ENCODE data around the gene CFAP45.

Gene CFAP45

GRCh38 chr1:159931101-159931794 lies 31.3 kb upstream of the CFAP45 start:
- no peak for ATAC-seq (ENCODE audit: low read depth)
- peaks cover 23% of the 10 kb centered on the region for H3K4me1 Mint-ChIP-seq
- no peak overlapping the region for H3K27ac Mint-ChIP-seq
- peaks cover 4% of the 10 kb centered on the region for H3K27me3 Mint-ChIP-seq
- H3K9me3 Mint-ChIP-seq, result no peaks in the 10 kb centered on the region
- H3K4me3 Mint-ChIP-seq, result no peak overlapping the region
- H3K36me3 Mint-ChIP-seq, result no peaks in the 10 kb centered on the region
- no peak for DNase-seq (ENCODE audit: low spot score in 2 of 2)

GRCh38 chr1:159930634-159931033 lies 30.7 kb upstream of the CFAP45 start:
- no peaks in the 10 kb centered on the region for H3K36me3 Mint-ChIP-seq

DNA sequence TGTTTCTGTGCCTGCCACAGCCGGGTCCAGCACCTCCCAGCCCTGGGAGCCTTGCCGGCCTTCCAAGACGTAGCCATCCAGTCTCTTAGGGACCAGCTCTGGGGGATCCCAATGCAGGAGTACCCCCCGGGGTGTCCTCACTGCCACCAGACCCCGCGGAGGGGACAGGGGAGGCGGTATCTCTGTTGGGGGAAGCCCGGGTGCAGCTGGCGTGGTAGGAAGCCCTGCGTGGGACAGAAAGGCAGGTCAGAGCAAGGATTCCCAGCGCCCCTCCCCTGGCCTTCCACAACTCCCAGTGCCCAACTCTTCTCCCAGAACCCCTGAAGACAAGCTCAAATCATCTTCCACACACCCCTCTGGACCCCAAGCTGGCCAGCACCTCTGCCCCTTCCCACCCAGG lies 30.3 kb upstream of the CFAP45 start:
- DNase-seq (ENCODE audit: low spot score in 2 of 2), result no peak
- Mint-ChIP-seq H3K36me3 (peaks cover 2% of the 10 kb centered on the region), H3K4me1 (peaks cover 23% of the 10 kb centered on the region), H3K27me3 (peaks cover 4% of the 10 kb centered on the region), H3K27ac (no peak overlapping the region), H3K9me3 (no peaks in the 10 kb centered on the region), H3K4me3 (no peak overlapping the region)
- ATAC-seq (ENCODE audit: low read depth), result no peak

More at GRCh38 chr1:159930634-159931033, 30.7 kb upstream of the CFAP45 start:
- Mint-ChIP-seq H3K9me3 (no peaks in the 10 kb centered on the region), H3K4me3 (no peak overlapping the region), H3K4me1 (peaks cover 23% of the 10 kb centered on the region), H3K27ac (no peak overlapping the region), H3K27me3 (peaks cover 4% of the 10 kb centered on the region)
- no peak for DNase-seq (ENCODE audit: low spot score in 2 of 2)
- ATAC-seq (ENCODE audit: low read depth), result no peak

GRCh38 chr1:159929155-159930051 lies 29.4 kb upstream of the CFAP45 start:
- DNase-seq (ENCODE audit: low spot score in 2 of 2) (no peak), ATAC-seq (ENCODE audit: low read depth) (no peak)
- Mint-ChIP-seq H3K27ac (no peak overlapping the region), H3K36me3 (peaks cover 2% of the 10 kb centered on the region), H3K4me1 (peaks cover 21% of the 10 kb centered on the region), H3K9me3 (no peaks in the 10 kb centered on the region), H3K4me3 (no peak overlapping the region), H3K27me3 (peaks cover 4% of the 10 kb centered on the region)

- Mint-ChIP-seq H3K27ac (no peak overlapping the region), H3K9me3 (no peaks in the 10 kb centered on the region), H3K27me3 (peaks cover 4% of the 10 kb centered on the region), H3K4me1 (peaks cover 24% of the 10 kb centered on the region), H3K36me3 (peaks cover 5% of the 10 kb centered on the region), H3K4me3 (no peak overlapping the region)
- ATAC-seq (ENCODE audit: low read depth) (no peak), DNase-seq (ENCODE audit: low spot score in 2 of 2) (no peak)
These were observed 28.6 kb upstream of the CFAP45 start for GRCh38 chr1:159928491-159929050.

- no peak overlapping the region for H3K27ac Mint-ChIP-seq
- ATAC-seq (ENCODE audit: low read depth) (no peak), DNase-seq (ENCODE audit: low spot score in 2 of 2) (no peak)
- H3K9me3 Mint-ChIP-seq, result no peaks in the 10 kb centered on the region
- peaks cover 28% of the 10 kb centered on the region for H3K4me1 Mint-ChIP-seq
- H3K4me3 Mint-ChIP-seq, result no peak overlapping the region
- H3K27me3 Mint-ChIP-seq, result peaks cover 4% of the 10 kb centered on the region
- H3K36me3 Mint-ChIP-seq, result peaks cover 5% of the 10 kb centered on the region
These were observed 28.0 kb upstream of the CFAP45 start for GRCh38 chr1:159927849-159928431.

GRCh38 chr1:159927211-159927848 lies 27.4 kb upstream of the CFAP45 start:
- H3K36me3 Mint-ChIP-seq, result peaks cover 5% of the 10 kb centered on the region
- peak overlapping the region; percentile 100 for H3K27ac Mint-ChIP-seq
- H3K4me1 Mint-ChIP-seq, result peaks cover 32% of the 10 kb centered on the region
- peaks cover 4% of the 10 kb centered on the region for H3K27me3 Mint-ChIP-seq
- H3K4me3 Mint-ChIP-seq, result no peak overlapping the region
- ATAC-seq (ENCODE audit: low read depth) (no peak), DNase-seq (ENCODE audit: low spot score in 2 of 2) (no peak)
- H3K9me3 Mint-ChIP-seq, result no peaks in the 10 kb centered on the region

- ATAC-seq (ENCODE audit: low read depth) (no peak), DNase-seq (ENCODE audit: low spot score in 2 of 2) (no peak)
- no peaks in the 10 kb centered on the region for H3K9me3 Mint-ChIP-seq
- H3K4me1 Mint-ChIP-seq, result peaks cover 47% of the 10 kb centered on the region
- H3K27me3 Mint-ChIP-seq, result no peaks in the 10 kb centered on the region
- peaks cover 7% of the 10 kb centered on the region for H3K36me3 Mint-ChIP-seq
- peak overlapping the region; percentile 100 for H3K27ac Mint-ChIP-seq
- H3K4me3 Mint-ChIP-seq, result peak overlapping the region; percentile 89
These were observed 25.7 kb upstream of the CFAP45 start for GRCh38 chr1:159925719-159926078.

DNA sequence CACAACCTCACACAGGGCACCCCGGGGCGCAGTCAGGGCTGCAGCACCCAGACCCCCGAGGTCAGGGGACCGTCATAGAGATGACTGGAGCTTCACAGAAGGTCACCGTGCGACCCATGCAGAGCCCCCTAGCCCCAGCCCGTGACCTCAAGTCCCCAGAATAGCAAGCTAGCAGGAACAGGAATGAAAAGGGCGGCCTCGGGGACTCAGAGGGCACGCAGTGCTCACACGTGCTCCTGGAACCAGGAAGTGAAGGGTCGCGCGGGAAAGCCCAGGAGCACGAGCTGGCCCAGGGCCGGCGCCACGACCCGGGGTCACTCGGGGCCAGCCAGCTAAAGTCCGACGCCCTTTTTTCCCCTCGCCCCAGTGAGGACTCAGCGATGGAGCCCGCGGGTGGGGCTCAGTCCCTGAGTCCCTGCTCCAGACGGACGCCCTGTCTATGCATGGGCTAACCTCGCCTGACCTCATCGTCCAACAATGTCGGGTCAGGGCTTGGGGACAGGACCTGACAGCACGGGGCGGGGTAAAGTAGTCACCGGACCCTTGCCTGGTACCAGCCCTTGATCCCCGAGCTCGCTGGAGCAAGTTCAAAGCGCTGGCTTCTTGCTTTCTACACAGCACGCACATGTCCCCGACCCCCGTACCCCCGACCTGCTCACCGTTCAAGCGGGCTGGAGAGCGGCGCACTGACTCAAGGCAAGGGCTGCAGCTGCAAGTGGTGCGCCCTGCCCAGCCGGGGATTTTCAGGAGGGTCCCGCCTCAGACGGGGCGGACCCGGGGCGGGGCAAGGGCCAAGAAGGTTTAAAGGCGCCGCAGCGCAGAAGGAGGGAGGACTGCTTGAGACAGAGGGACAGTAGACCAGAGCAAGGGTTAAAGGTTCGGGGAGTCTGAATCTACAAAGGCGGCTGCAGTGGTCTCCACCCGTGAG lies 25.1 kb upstream of the CFAP45 start, which contains the start of gene TAGLN2:
TAGLN2 (minus strand) TSS at position 717 of the 928 bp plus-strand sequence. CDS start 4,998 bp downstream, outside the sequence.
- ATAC-seq (ENCODE audit: low read depth), result peak; percentile 46
- Mint-ChIP-seq H3K27me3 (no peaks in the 10 kb centered on the region), H3K36me3 (peaks cover 12% of the 10 kb centered on the region), H3K4me1 (peaks cover 49% of the 10 kb centered on the region), H3K9me3 (no peaks in the 10 kb centered on the region), H3K4me3 (peak within 1 kb of the TSS; percentile 89), H3K27ac (peak within 1 kb of the TSS; percentile 100)
- peak; percentile 92 to 95 for DNase-seq (ENCODE audit: low spot score in 2 of 2)

GRCh38 chr1:159924025-159924790 lies 24.2 kb upstream of the CFAP45 start:
- H3K4me1 Mint-ChIP-seq, result peaks cover 54% of the 10 kb centered on the region
- peaks cover 17% of the 10 kb centered on the region for H3K36me3 Mint-ChIP-seq
- DNase-seq (ENCODE audit: low spot score in 2 of 2) (peak; percentile 70 to 73), ATAC-seq (ENCODE audit: low read depth) (peak; percentile 18)
- H3K4me3 Mint-ChIP-seq, result peak overlapping the region; percentile 89
- H3K27ac Mint-ChIP-seq, result peak overlapping the region; percentile 100
- no peaks in the 10 kb centered on the region for H3K9me3 Mint-ChIP-seq
- no peaks in the 10 kb centered on the region for H3K27me3 Mint-ChIP-seq

- peaks cover 18% of the 10 kb centered on the region for H3K36me3 Mint-ChIP-seq
- peak overlapping the region; percentile 100 for H3K27ac Mint-ChIP-seq
- H3K4me1 Mint-ChIP-seq, result peaks cover 55% of the 10 kb centered on the region
- H3K4me3 Mint-ChIP-seq, result peak overlapping the region; percentile 89
- no peaks in the 10 kb centered on the region for H3K27me3 Mint-ChIP-seq
- ATAC-seq (ENCODE audit: low read depth) (peak; percentile 53), DNase-seq (ENCODE audit: low spot score in 2 of 2) (peak; percentile 88 to 90)
- no peaks in the 10 kb centered on the region for H3K9me3 Mint-ChIP-seq
These were observed 23.4 kb upstream of the CFAP45 start for GRCh38 chr1:159923203-159924024.
